ENCODE results near the gene HDDC3. TPM values are rescaled to one million over a fixed set of nuclear protein-coding genes. Genes with fewer than 3 reads are reported as not detected.

Gene HDDC3
- total and polyA plus RNA-seq, 9 of the 15 experiments (the other 6 are each of a cell fraction or from before 2014, with no cell fraction given): 14.9 to 55.8 (median 36.9) TPM

DNA sequence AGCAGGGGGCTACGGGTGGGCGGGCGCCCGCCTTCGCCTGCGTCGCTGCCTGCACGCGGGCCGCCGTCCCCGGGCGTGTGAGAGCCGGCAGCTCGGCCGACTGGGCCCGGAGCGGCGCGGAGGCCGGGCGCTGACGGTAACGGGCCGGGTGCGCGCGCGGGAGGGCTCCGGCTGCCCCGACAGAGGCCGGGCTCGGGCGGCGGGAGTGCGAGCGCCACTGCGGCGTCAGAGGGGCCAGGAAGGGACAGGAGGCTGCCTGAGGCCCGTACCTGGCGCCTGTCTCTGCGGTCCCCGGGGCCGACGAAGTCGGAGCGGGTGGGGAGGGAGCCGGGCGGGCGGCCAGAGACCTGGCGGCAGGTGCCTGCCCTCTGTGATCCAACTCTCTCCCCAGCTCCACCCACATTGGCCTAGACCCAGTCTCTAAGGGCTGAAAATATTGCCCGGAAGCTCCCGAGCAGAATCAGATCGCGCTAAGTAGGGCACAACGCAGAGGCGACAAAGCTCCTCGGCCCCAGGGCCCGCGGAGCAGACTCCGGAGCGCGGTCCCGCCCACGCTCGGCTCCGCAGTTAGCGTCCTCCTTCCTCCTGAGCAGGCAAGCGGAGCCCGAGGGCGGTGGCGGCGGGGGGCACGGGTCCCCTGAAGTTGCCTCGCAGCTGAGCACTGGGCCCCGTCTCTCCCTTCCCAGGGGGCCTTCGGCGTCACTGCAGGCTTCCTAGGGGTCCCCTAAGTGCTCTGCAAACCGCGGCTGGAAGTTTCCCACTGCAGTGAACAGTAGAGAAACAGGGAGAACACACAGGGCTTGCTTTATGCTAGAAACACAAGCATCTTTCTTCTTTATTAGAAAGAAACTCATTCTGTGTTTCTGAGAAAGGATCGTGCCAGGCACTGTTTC is 29.3 kb downstream of the HDDC3 start, which contains the start of gene MAN2A2 (continued):
- TF ChIP-seq ARID4B (CRISPR knock-in tag; IDR thresholded peaks at IDR 0.05): peak; percentile 65
- TF ChIP-seq MTA2 (IDR thresholded peaks at IDR 0.05; ENCODE audit: low read depth): no peak
- TF ChIP-seq ZNF408 (CRISPR knock-in tag; IDR thresholded peaks at IDR 0.05; ENCODE audit: low read depth): no peak
- no peak; the same call in 1 of the 2 replicates for TF ChIP-seq ZBTB1 (CRISPR knock-in tag; IDR thresholded peaks at IDR 0.05; ENCODE audit: borderline replicate concordance, low read depth)
- TF ChIP-seq, protein P1, sequence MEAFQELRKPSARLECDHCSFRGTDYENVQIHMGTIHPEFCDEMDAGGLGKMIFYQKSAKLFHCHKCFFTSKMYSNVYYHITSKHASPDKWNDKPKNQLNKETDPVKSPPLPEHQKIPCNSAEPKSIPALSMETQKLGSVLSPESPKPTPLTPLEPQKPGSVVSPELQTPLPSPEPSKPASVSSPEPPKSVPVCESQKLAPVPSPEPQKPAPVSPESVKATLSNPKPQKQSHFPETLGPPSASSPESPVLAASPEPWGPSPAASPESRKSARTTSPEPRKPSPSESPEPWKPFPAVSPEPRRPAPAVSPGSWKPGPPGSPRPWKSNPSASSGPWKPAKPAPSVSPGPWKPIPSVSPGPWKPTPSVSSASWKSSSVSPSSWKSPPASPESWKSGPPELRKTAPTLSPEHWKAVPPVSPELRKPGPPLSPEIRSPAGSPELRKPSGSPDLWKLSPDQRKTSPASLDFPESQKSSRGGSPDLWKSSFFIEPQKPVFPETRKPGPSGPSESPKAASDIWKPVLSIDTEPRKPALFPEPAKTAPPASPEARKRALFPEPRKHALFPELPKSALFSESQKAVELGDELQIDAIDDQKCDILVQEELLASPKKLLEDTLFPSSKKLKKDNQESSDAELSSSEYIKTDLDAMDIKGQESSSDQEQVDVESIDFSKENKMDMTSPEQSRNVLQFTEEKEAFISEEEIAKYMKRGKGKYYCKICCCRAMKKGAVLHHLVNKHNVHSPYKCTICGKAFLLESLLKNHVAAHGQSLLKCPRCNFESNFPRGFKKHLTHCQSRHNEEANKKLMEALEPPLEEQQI (IDR thresholded peaks at IDR 0.05): no peak
- TF ChIP-seq SP2 (IDR thresholded peaks at IDR 0.05; ENCODE audit: extremely low read depth, low read depth, low read length, poor library complexity, severe bottlenecking): no peak
- 0 out of 2 replicates have a peak, but pooled peaks have one; percentile 47 for TF ChIP-seq GABPB1 (CRISPR knock-in tag; IDR thresholded peaks at IDR 0.05)
- no peak for TF ChIP-seq RUNX1 (IDR thresholded peaks at IDR 0.05; ENCODE audit: low read depth)
- no peak for TF ChIP-seq DPF2 (IDR thresholded peaks at IDR 0.05)
- TF ChIP-seq ZNF41 (CRISPR knock-in tag; conservative IDR thresholded peaks at IDR 0.05): no peak
- no peak for TF ChIP-seq KLF1 (tag; IDR thresholded peaks at IDR 0.05)
- TF ChIP-seq ZNF12 (CRISPR knock-in tag; IDR thresholded peaks at IDR 0.05): no peak
- TF ChIP-seq CBFB (CRISPR knock-in tag; IDR thresholded peaks at IDR 0.05): no peak
- TF ChIP-seq ZNF263 (CRISPR knock-in tag; IDR thresholded peaks at IDR 0.05; ENCODE audit: borderline replicate concordance): no peak
- TF ChIP-seq SNIP1 (IDR thresholded peaks at IDR 0.05; ENCODE audit: low read depth): no peak
- no peak for TF ChIP-seq DACH1 (IDR thresholded peaks at IDR 0.05; ENCODE audit: partially characterized antibody)
- TF ChIP-seq ZBTB26 (CRISPR knock-in tag; IDR thresholded peaks at IDR 0.05): no peak
